ENCODE results near the gene ANGPT4.

DNA sequence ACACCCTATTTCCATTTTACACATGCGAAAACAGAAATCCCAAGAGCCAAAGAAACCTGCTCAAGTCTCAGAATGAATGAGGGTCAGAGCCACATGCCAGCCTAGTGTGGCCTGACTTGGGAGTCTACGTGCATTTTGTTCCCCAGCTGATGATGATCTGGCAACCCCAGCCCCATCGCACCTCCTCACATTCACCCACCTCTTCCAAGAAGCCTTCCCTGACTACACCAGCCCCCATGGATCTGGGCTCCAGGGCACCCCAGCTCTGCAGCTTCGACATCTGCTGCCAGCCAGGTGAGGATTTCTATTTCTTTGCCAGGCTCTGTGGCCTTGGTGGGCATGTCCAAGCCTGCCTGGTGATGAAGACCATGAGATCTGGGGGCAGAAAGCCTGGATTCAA, 41.0 kb downstream of the ANGPT4 start:
- TF ChIP-seq, protein P1, sequence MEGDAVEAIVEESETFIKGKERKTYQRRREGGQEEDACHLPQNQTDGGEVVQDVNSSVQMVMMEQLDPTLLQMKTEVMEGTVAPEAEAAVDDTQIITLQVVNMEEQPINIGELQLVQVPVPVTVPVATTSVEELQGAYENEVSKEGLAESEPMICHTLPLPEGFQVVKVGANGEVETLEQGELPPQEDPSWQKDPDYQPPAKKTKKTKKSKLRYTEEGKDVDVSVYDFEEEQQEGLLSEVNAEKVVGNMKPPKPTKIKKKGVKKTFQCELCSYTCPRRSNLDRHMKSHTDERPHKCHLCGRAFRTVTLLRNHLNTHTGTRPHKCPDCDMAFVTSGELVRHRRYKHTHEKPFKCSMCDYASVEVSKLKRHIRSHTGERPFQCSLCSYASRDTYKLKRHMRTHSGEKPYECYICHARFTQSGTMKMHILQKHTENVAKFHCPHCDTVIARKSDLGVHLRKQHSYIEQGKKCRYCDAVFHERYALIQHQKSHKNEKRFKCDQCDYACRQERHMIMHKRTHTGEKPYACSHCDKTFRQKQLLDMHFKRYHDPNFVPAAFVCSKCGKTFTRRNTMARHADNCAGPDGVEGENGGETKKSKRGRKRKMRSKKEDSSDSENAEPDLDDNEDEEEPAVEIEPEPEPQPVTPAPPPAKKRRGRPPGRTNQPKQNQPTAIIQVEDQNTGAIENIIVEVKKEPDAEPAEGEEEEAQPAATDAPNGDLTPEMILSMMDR (IDR thresholded peaks at IDR 0.05; ENCODE audit: insufficient read depth, low read length, poor library complexity, severe bottlenecking): no peak
- no peak for TF ChIP-seq EZH2phosphoT487 (conservative IDR thresholded peaks at IDR 0.05; ENCODE audit: low read length)

All from SU-DHL-6 (cell line).